ENCODE data around the gene IRGM. TPM values are rescaled to one million over a fixed set of nuclear protein-coding genes. Genes with fewer than 3 reads are reported as not detected.
"Not testable (repeated sequence)": the region's sequence is repeated elsewhere in the genome, so short reads cannot be mapped to it uniquely, and the experiment has no call there.

The IRGM gene
- total and polyA plus RNA-seq, 7 donors: not detected

- DNase-seq: no peak
- no peaks in the 10 kb centered on the region for H3K27me3 ChIP-seq (ENCODE audit: insufficient read depth in 3 of 3, low read length in 2 of 3)
- WGBS, 3 donors: 54 to 68% (median 66%) methylated on average over 3 of the region's 3 CpGs
- no peak for ATAC-seq
- no peaks in the 10 kb centered on the region for H3K36me3 ChIP-seq (ENCODE audit: insufficient read depth in 1 of 2, low read depth in 1 of 2)
- no peak overlapping the region for H3K4me3 ChIP-seq
- H3K4me1 ChIP-seq: no peaks in the 10 kb centered on the region
- no peaks in the 10 kb centered on the region for H3K9me3 ChIP-seq
- H3K27ac ChIP-seq: no peak overlapping the region
- no peak for TF ChIP-seq CTCF (IDR thresholded peaks at IDR 0.05)
- intact Hi-C loops (cut with DNase I): no loop called here
Measured at GRCh38 chr5:150851039-150851438, 4.7 kb downstream of the IRGM start.

GRCh38 chr5:150853561-150853960 is 7.2 kb downstream of the IRGM start:
- DNase-seq (no peak), ATAC-seq (no peak)
- H3K27me3 ChIP-seq (ENCODE audit: insufficient read depth in 3 of 3, low read length in 2 of 3): no peaks in the 10 kb centered on the region
- 93 to 96% (median 94%) methylated on average over 2 of the region's 2 CpGs for WGBS, 3 donors
- H3K4me3 ChIP-seq: no peak overlapping the region
- no peaks in the 10 kb centered on the region for H3K4me1 ChIP-seq
- H3K9me3 ChIP-seq: no peaks in the 10 kb centered on the region
- TF ChIP-seq CTCF (IDR thresholded peaks at IDR 0.05): no peak
- H3K27ac ChIP-seq: no peak overlapping the region
- intact Hi-C loops (cut with DNase I): no loop called here
- H3K36me3 ChIP-seq (ENCODE audit: insufficient read depth in 1 of 2, low read depth in 1 of 2): no peaks in the 10 kb centered on the region

- DNase-seq; ATAC-seq; H3K9me3 ChIP-seq; H3K4me1 ChIP-seq; H3K36me3 ChIP-seq (ENCODE audit: insufficient read depth in 1 of 2, low read depth in 1 of 2); intact Hi-C loops (cut with DNase I); H3K27me3 ChIP-seq (ENCODE audit: insufficient read depth in 3 of 3, low read length in 2 of 3); H3K4me3 ChIP-seq; H3K27ac ChIP-seq: not testable (repeated sequence)
- 75 to 81% (median 76%) methylated on average over 3 of the region's 3 CpGs for WGBS, 3 donors
Measured at GRCh38 chr5:150856700-150857099, 10.4 kb downstream of the IRGM start.

GRCh38 chr5:150860246-150860821 is 14.0 kb downstream of the IRGM start:
- no peaks in the 10 kb centered on the region for H3K4me1 ChIP-seq
- H3K27me3 ChIP-seq (ENCODE audit: insufficient read depth in 3 of 3, low read length in 2 of 3): no peaks in the 10 kb centered on the region
- no peaks in the 10 kb centered on the region for H3K36me3 ChIP-seq (ENCODE audit: insufficient read depth in 1 of 2, low read depth in 1 of 2)
- no peak for TF ChIP-seq CTCF (IDR thresholded peaks at IDR 0.05)
- no peak for DNase-seq
- peaks cover 12% of the 10 kb centered on the region for H3K9me3 ChIP-seq
- no peak overlapping the region for H3K4me3 ChIP-seq
- no peak for ATAC-seq
- WGBS, 3 donors: 46 to 59% (median 59%) methylated on average over 2 of the region's 2 CpGs
- intact Hi-C loops (cut with DNase I): no loop called here
- H3K27ac ChIP-seq: no peak overlapping the region

- no peaks in the 10 kb centered on the region for H3K36me3 ChIP-seq (ENCODE audit: insufficient read depth in 1 of 2, low read depth in 1 of 2)
- no peak overlapping the region for H3K27ac ChIP-seq
- intact Hi-C loops (cut with DNase I): no loop called here
- WGBS, 3 donors: 64 to 97% (median 78%) methylated on average over 1 of the region's 1 CpG
- H3K9me3 ChIP-seq: peaks cover 12% of the 10 kb centered on the region
- no peaks in the 10 kb centered on the region for H3K27me3 ChIP-seq (ENCODE audit: insufficient read depth in 3 of 3, low read length in 2 of 3)
- no peaks in the 10 kb centered on the region for H3K4me1 ChIP-seq
- TF ChIP-seq CTCF (IDR thresholded peaks at IDR 0.05): no peak
- ATAC-seq (no peak), DNase-seq (no peak)
- H3K4me3 ChIP-seq: no peak overlapping the region
Measured at GRCh38 chr5:150862070-150862469, 15.7 kb downstream of the IRGM start.
